H9 (cell line): ENCODE measurements around the gene CLEC2D. TPM values are rescaled to one million over a fixed set of nuclear protein-coding genes. Genes with fewer than 3 reads are reported as not detected.

ENCODE experiments used
- DNase-seq: peaks from one replicate; pipeline ENCODE4 v3.0.0-alpha.2; 2017
- H2AFZ ChIP-seq: one replicate; pipeline ENCODE4 v1.6.1; 2013; ENCODE audit warnings: mild to moderate bottlenecking, low read length, control low read depth, moderate library complexity
- H2AK5ac ChIP-seq: 2 replicates; pipeline ENCODE4 v1.6.1; 2013; ENCODE audit warnings: low read length, control low read depth, mixed read lengths; ENCODE audit not compliant: insufficient read length
- H2BK120ac ChIP-seq: one replicate; pipeline ENCODE4 v1.6.1; 2013; ENCODE audit warnings: low read depth, mild to moderate bottlenecking, low read length, control low read depth, inconsistent platforms; ENCODE audit not compliant: poor library complexity, severe bottlenecking
- H2BK12ac ChIP-seq: 2 replicates; pipeline ENCODE4 v1.6.1; 2013; ENCODE audit warnings: low read length, control low read depth, mixed read lengths, low read depth; ENCODE audit not compliant: insufficient read length
- H2BK15ac ChIP-seq: 2 replicates; pipeline ENCODE4 v1.6.1; 2013; ENCODE audit warnings: low read depth, low read length, control low read depth
- H2BK20ac ChIP-seq: one replicate; pipeline ENCODE4 v1.6.1; 2013; ENCODE audit warnings: low read depth, mild to moderate bottlenecking, low read length, control low read depth, inconsistent platforms; ENCODE audit not compliant: poor library complexity, severe bottlenecking
- H2BK5ac ChIP-seq: 2 replicates; pipeline ENCODE4 v1.6.1; 2013; ENCODE audit warnings: low read length, control low read depth, mixed read lengths; ENCODE audit not compliant: insufficient read length
- H3K14ac ChIP-seq: 2 replicates; pipeline ENCODE4 v1.6.1; 2013; ENCODE audit warnings: low read length, control low read depth; ENCODE audit not compliant: insufficient read depth
- H3K18ac ChIP-seq: 2 replicates; pipeline ENCODE4 v1.6.1; 2013; ENCODE audit warnings: low read depth, mild to moderate bottlenecking, mixed read lengths, low read length, control low read depth; ENCODE audit not compliant: insufficient read length
- H3K23ac ChIP-seq: 2 replicates; pipeline ENCODE4 v1.6.1; 2013; ENCODE audit warnings: low read length, control low read depth, mixed read lengths, low read depth; ENCODE audit not compliant: insufficient read length
- H3K23me2 ChIP-seq: 2 replicates; pipeline ENCODE4 v1.6.1; 2013; ENCODE audit warnings: low read depth, mild to moderate bottlenecking, mixed read lengths, low read length, control low read depth; ENCODE audit not compliant: insufficient read length, poor library complexity, severe bottlenecking
- H3K27ac ChIP-seq: 2 replicates; pipeline ENCODE4 v1.5.1; 2013; ENCODE audit warnings: low read length, control low read depth, mixed read lengths, low read depth; ENCODE audit not compliant: insufficient read length
- H3K27me3 ChIP-seq: 2 replicates; pipeline ENCODE4 v1.6.1; 2013; ENCODE audit warnings: low read length, control low read depth, inconsistent platforms; ENCODE audit not compliant: insufficient read depth
- H3K4ac ChIP-seq: 2 replicates; pipeline ENCODE4 v1.6.1; 2013; ENCODE audit warnings: low read depth, mild to moderate bottlenecking, control low read depth, inconsistent platforms, low read length, moderate library complexity
- H3K4me1 ChIP-seq: 2 replicates; pipeline ENCODE4 v1.6.1; 2013; ENCODE audit warnings: low read length, control low read depth, inconsistent platforms; ENCODE audit not compliant: insufficient read depth
- H3K4me2 ChIP-seq: 2 replicates; pipeline ENCODE4 v1.6.1; 2013; ENCODE audit warnings: low read length, control low read depth, mixed read lengths; ENCODE audit not compliant: insufficient read length, insufficient read depth
- H3K56ac ChIP-seq: 2 replicates; pipeline ENCODE4 v1.6.1; 2013; ENCODE audit warnings: low read depth, mild to moderate bottlenecking, mixed read lengths, low read length, control low read depth; ENCODE audit not compliant: insufficient read length
- H3K79me1 ChIP-seq: 2 replicates; pipeline ENCODE4 v1.6.1; 2013; ENCODE audit warnings: low read depth, mild to moderate bottlenecking, moderate library complexity, low read length, control low read depth, inconsistent platforms; ENCODE audit not compliant: insufficient read depth, poor library complexity, severe bottlenecking
- H3K79me2 ChIP-seq: 2 replicates; pipeline ENCODE4 v1.6.1; 2013; ENCODE audit warnings: low read length, control low read depth, inconsistent platforms; ENCODE audit not compliant: insufficient read depth
- H3K9ac ChIP-seq: 2 replicates; pipeline ENCODE4 v1.6.1; 2013; ENCODE audit warnings: low read length, control low read depth, mixed read lengths; ENCODE audit not compliant: insufficient read length; ENCODE audit errors: extremely low read depth
- H3K9me3 ChIP-seq: one replicate; pipeline ENCODE4 v1.6.1; 2013; ENCODE audit warnings: low read depth, low read length, inconsistent platforms; ENCODE audit not compliant: control insufficient read depth
- H3T11ph ChIP-seq: one replicate; pipeline ENCODE4 v1.6.1; 2013; ENCODE audit warnings: mild to moderate bottlenecking, low read length, control low read depth, inconsistent platforms
- H4K20me1 ChIP-seq: one replicate; pipeline ENCODE4 v1.6.1; 2013; ENCODE audit not compliant: control insufficient read depth, insufficient read length, insufficient read depth
- H4K5ac ChIP-seq: 2 replicates; pipeline ENCODE4 v1.6.1; 2013; ENCODE audit warnings: low read depth, mild to moderate bottlenecking, mixed read lengths, low read length, control low read depth; ENCODE audit not compliant: insufficient read length
- H4K8ac ChIP-seq: replicated peaks from 2 replicates; pipeline ENCODE4 v1.6.1; 2013; ENCODE audit warnings: low read length, control low read depth, mixed read lengths, low read depth; ENCODE audit not compliant: insufficient read length
- H4K91ac ChIP-seq: 2 replicates; pipeline ENCODE4 v1.6.1; 2013; ENCODE audit warnings: low read depth, mild to moderate bottlenecking, moderate library complexity, mixed read lengths, low read length, control low read depth; ENCODE audit not compliant: insufficient read length
- H3K27ac Mint-ChIP-seq, 3 experiments: 2 replicates in 2 of 3; 3 replicates in 1 of 3; pipeline ENCODE4 v1.8.0; 2020 to 2021; ENCODE audit warnings: mixed read lengths in 3 of 3, mild to moderate bottlenecking in 1 of 3, moderate library complexity in 1 of 3
- H3K27me3 Mint-ChIP-seq: 2 replicates; pipeline ENCODE4 v1.8.0; 2021; ENCODE audit warnings: low read depth, mild to moderate bottlenecking, moderate library complexity, mixed read lengths
- H3K36me3 Mint-ChIP-seq, 3 experiments: 2 replicates in 2 of 3; 3 replicates in 1 of 3; pipeline ENCODE4 v1.8.0; 2020 to 2021; ENCODE audit warnings: low read depth in 3 of 3, mixed read lengths in 3 of 3; ENCODE audit not compliant: insufficient read depth in 1 of 3
- H3K4me1 Mint-ChIP-seq, 2 experiments: 2 replicates each; pipeline ENCODE4 v1.8.0; 2020; ENCODE audit warnings: mixed read lengths in 2 of 2
- H3K4me3 Mint-ChIP-seq, 2 experiments: 2 replicates in 1 of 2; 3 replicates in 1 of 2; pipeline ENCODE4 v1.8.0; 2020 to 2021; ENCODE audit warnings: mild to moderate bottlenecking in 2 of 2, mixed read lengths in 2 of 2, moderate library complexity in 1 of 2
- H3K9me3 Mint-ChIP-seq, 2 experiments: 2 replicates in 1 of 2; 3 replicates in 1 of 2; pipeline ENCODE4 v1.8.0; 2020; ENCODE audit warnings: mild to moderate bottlenecking in 2 of 2, mixed read lengths in 2 of 2, moderate library complexity in 1 of 2
- CTCF ChIP-seq: fragments of 200-600 bp; sonication (generic); conservative IDR thresholded peaks from 3 replicates; pipeline ENCODE4 v1.8.0; 2021; ENCODE audit warnings: antibody characterized with exemption, mild to moderate bottlenecking
- WGBS: extraction: QIAGEN DNeasy Blood & Tissue Kit; methylation state at CpG from one replicate; pipeline ENCODE4 v1.1.7; 2013; ENCODE audit warnings: missing lambda C conversion rate, low lambda C conversion rate, mixed read lengths; ENCODE audit not compliant: insufficient read length; ENCODE audit errors: extremely low coverage; 5-methylcytosine and 5-hydroxymethylcytosine counted together
- total RNA-seq: library from RNA; stranded (reverse); gene quantifications from 2 replicates; pipeline ENCODE4 v1.2.1, GENCODE V29; 2021

Gene CLEC2D
- total RNA-seq, 1 experiment from 2014 or later: 2.1 TPM

- peaks cover 5% of the 10 kb centered on the region for H3K9me3 ChIP-seq
- no peak overlapping the region for H3K18ac ChIP-seq
- H3K9ac ChIP-seq: no peak overlapping the region
- H3K4me2 ChIP-seq: no peak overlapping the region
- no peak overlapping the region for H2BK20ac ChIP-seq
- H3K23me2 ChIP-seq: no peaks in the 10 kb centered on the region
- no peak overlapping the region for H3K14ac ChIP-seq
- peaks cover 26 to 27% of the 10 kb centered on the region in 2 experiments for H3K9me3 Mint-ChIP-seq
- no peak overlapping the region for H3K4me3 Mint-ChIP-seq
- H4K5ac ChIP-seq: no peak overlapping the region
- TF ChIP-seq CTCF: no peak
- H3K27me3 Mint-ChIP-seq: no peaks in the 10 kb centered on the region
- H3K79me1 ChIP-seq: no peaks in the 10 kb centered on the region
- no peak for DNase-seq
- no peak overlapping the region for H2BK12ac ChIP-seq
- no peaks in the 10 kb centered on the region for H3K4me1 Mint-ChIP-seq
- no peaks in the 10 kb centered on the region for H4K20me1 ChIP-seq
- H3K79me2 ChIP-seq: no peaks in the 10 kb centered on the region
- no peak overlapping the region for H2BK15ac ChIP-seq
- no peak overlapping the region for H4K8ac ChIP-seq
- H4K91ac ChIP-seq: no peak overlapping the region
- no peak overlapping the region for H2BK120ac ChIP-seq
- no peak overlapping the region for H3K27ac ChIP-seq
- H2AK5ac ChIP-seq: no peak overlapping the region
- no peaks in the 10 kb centered on the region for H3K27me3 ChIP-seq
- no peak overlapping the region for H3K4ac ChIP-seq
- no peak overlapping the region for H3T11ph ChIP-seq
- H3K56ac ChIP-seq: no peak overlapping the region
- no peak overlapping the region for H3K27ac Mint-ChIP-seq
- H2BK5ac ChIP-seq: no peak overlapping the region
- H3K23ac ChIP-seq: no peak overlapping the region
- no peaks in the 10 kb centered on the region for H3K4me1 ChIP-seq
- no CpG with 5 or more reads among the region's 1 CpG for WGBS
- peaks cover 37 to 56% (median 53%) of the 10 kb centered on the region in 3 experiments for H3K36me3 Mint-ChIP-seq
- H2AFZ ChIP-seq: no peak overlapping the region
Observed at GRCh38 chr12:9692909-9693308, 23.4 kb downstream of the CLEC2D start.
